Spleen (tissue), 11 donors: Measurements from ENCODE around the gene NUMBL. TPM values are rescaled to one million over a fixed set of nuclear protein-coding genes. Genes with fewer than 3 reads are reported as not detected.

Experiments
- DNase-seq: peaks from one replicate; pipeline ENCODE4 v3.0.0-alpha.2; 2020
- H3K27ac ChIP-seq, 8 donors: fragments of 200-600 bp; sonication (generic) in 7 of 8; 1 replicate in 4 of 8; 2 replicates in 4 of 8; pipeline versions ENCODE4 v1.5.0 to v1.8.0; 2016 to 2021; ENCODE audit warnings: inconsistent platforms in 4 of 8, mild to moderate bottlenecking in 4 of 8, moderate library complexity in 1 of 8
- H3K27me3 ChIP-seq, 7 donors: fragments of 200-600 bp; sonication (generic) in 6 of 7; replicated peaks in 1 of 7; 1 replicate in 4 of 7; 2 replicates in 3 of 7; pipeline versions ENCODE4 v1.5.0 to v1.8.0; 2016 to 2021; ENCODE audit warnings: inconsistent platforms in 3 of 7, mild to moderate bottlenecking in 1 of 7
- H3K36me3 ChIP-seq, 6 donors: fragments of 200-600 bp; sonication (generic) in 5 of 6; 1 replicate in 4 of 6; 2 replicates in 2 of 6; pipeline versions ENCODE4 v1.5.0 to v1.8.0; 2016 to 2021; ENCODE audit warnings: inconsistent platforms in 2 of 6
- H3K4me1 ChIP-seq, 6 donors: fragments of 200-600 bp; sonication (generic) in 5 of 6; 1 replicate in 3 of 6; 2 replicates in 3 of 6; pipeline versions ENCODE4 v1.5.0 to v1.8.0; 2016 to 2021; ENCODE audit warnings: inconsistent platforms in 3 of 6
- H3K4me3 ChIP-seq, 8 donors: fragments of 200-600 bp; sonication (generic) in 7 of 8; 1 replicate in 4 of 8; 2 replicates in 4 of 8; pipeline versions ENCODE4 v1.5.0 to v1.8.0; 2016 to 2021; ENCODE audit warnings: inconsistent platforms in 4 of 8, mild to moderate bottlenecking in 4 of 8, moderate library complexity in 2 of 8
- H3K9me3 ChIP-seq, 8 donors: fragments of 200-600 bp; sonication (generic) in 7 of 8; 1 replicate in 4 of 8; 2 replicates in 4 of 8; pipeline versions ENCODE4 v1.5.0 to v1.8.0; 2016 to 2021; ENCODE audit warnings: inconsistent platforms in 4 of 8
- CTCF ChIP-seq, 11 experiments: fragments of 200-600 bp in 7 of 11; fragments of 450-650 bp in 4 of 11; sonication (generic) in 4 of 11; IDR thresholded peaks in 8 of 11; conservative IDR thresholded peaks in 3 of 11; 1 replicate in 7 of 11; 2 replicates in 4 of 11; pipeline versions ENCODE4 v1.4.0 to v1.8.0; 2016 to 2021; ENCODE audit warnings: antibody characterized with exemption in 11 of 11, inconsistent platforms in 4 of 11, mild to moderate bottlenecking in 1 of 11
- POLR2A ChIP-seq, 3 donors: fragments of 450-650 bp; IDR thresholded peaks; one replicate each; pipeline ENCODE4 v1.5.1; 2017; ENCODE audit warnings: antibody characterized with exemption in 3 of 3, mild to moderate bottlenecking in 1 of 3
- POLR2AphosphoS5 ChIP-seq, 3 donors: sonication (generic); formaldehyde crosslinking; IDR thresholded peaks; one replicate each; pipeline ENCODE4 v1.5.1; 2017; ENCODE audit warnings: antibody characterized with exemption in 3 of 3
- WGBS, 5 donors: extraction: QIAGEN DNeasy Blood & Tissue Kit in 3 of 5; methylation state at CpG; one replicate each; pipeline versions ENCODE4 v1.1.5 to v1.1.7; 2013 to 2018; 5-methylcytosine and 5-hydroxymethylcytosine counted together
- intact Hi-C: fragments of 100-400 bp; cut with DNase I; formaldehyde crosslinking; loops from one replicate; pipeline ENCODE4 v1.15.0; 2023; ENCODE audit warnings: low total_unique reads
- polyA plus RNA-seq, 3 donors: library from polyadenylated mRNA; stranded (reverse); fragments of 200-250 nt; gene quantifications; one replicate each; pipeline ENCODE4 v1.2.1, GENCODE V29; 2013
- total RNA-seq, 7 donors: library from RNA; depleted of rRNA in 3 of 7; stranded (reverse); fragments of >200 nt in 3 of 7; fragmentation: NEBNext Ultra II Directional in 4 of 7; extraction: Animal tissue kit (Norgen Biotek cat#: 25700) in 4 of 7; gene quantifications; one replicate each; pipeline versions ENCODE4 v1.1.0 to v1.2.1, GENCODE V29; 2016 to 2021
- donor health status: healthy with polysubstance abuse.
- donor health status: DM: no; HTN: no; CAD: no; lungs with moderate emphysema.
- donor health status: DM: no; HTN: no; CAD: no.
- donor health status: Bipolar disorder and iron deficiency.
- donor health status: healthy.
- donor health status: DM: no; HTN: no; CAD: no.
- donor health status: DM: yes; HTN: yes; CAD: no.

NUMBL gene
- total and polyA plus RNA-seq, 10 donors = 3.2 to 27.4 (median 13.3) TPM

DNA sequence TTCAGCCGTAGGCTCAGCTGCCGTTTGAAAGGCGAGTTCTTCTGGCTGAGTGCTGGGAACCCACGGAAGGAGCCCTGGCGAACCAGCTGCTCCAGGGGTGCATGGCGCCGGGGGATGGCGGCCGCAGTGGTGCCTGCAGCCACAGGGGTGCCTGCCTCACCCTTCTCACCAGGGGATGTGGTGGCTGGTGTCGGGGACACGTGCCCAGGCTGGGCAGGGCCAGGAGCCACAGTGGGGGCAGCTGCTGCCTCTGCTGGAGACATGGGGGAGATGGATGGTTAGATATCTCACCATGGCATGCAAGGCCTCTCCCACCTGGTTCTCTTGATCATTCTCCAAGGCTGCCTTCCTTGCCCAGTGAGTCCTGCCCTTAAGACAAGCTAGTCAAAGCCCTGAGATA lies 17.1 kb downstream of the NUMBL start:
- no peak overlapping the region for H3K27ac ChIP-seq

GRCh38 chr19:40672573-40673299 lies 17.7 kb downstream of the NUMBL start:
- TF ChIP-seq POLR2AphosphoS5 (IDR thresholded peaks at IDR 0.05) (no peak), POLR2A (IDR thresholded peaks at IDR 0.05) (no peak), CTCF (IDR thresholded peaks at IDR 0.05 in 8 of 11, conservative IDR thresholded peaks at IDR 0.05 in 3 of 11) (no peak)
- intact Hi-C loops = no loop called here
- Histone ChIP-seq H3K9me3 (peaks cover 0 to 14% (median 9%) of the 10 kb centered on the region in 8 donors), H3K27me3 (no peaks in the 10 kb centered on the region), H3K4me1 (no peaks in the 10 kb centered on the region), H3K4me3 (no peak overlapping the region), H3K27ac (no peak overlapping the region), H3K36me3 (peaks cover 0 to 98% (median 52%) of the 10 kb centered on the region in 6 donors)
- no peak for DNase-seq
- WGBS, 5 donors = 92 to 94% (median 93%) methylated on average over 7 of the region's 7 CpGs

More for the DNA sequence above, 17.1 kb downstream of the NUMBL start:
- DNase-seq = peak; percentile 57
- Histone ChIP-seq H3K4me1 (no peaks in the 10 kb centered on the region), H3K4me3 (no peak overlapping the region), H3K9me3 (peaks cover 0 to 14% (median 9%) of the 10 kb centered on the region in 8 donors), H3K36me3 (peaks cover 0 to 98% (median 55%) of the 10 kb centered on the region in 6 donors), H3K27me3 (no peaks in the 10 kb centered on the region)
- intact Hi-C loops = no loop called here
- 88 to 97% (median 93%) methylated on average over 3 to 11 of the region's 11 CpGs for WGBS, 5 donors
- no peak for TF ChIP-seq CTCF (IDR thresholded peaks at IDR 0.05 in 8 of 11, conservative IDR thresholded peaks at IDR 0.05 in 3 of 11)
- TF ChIP-seq POLR2A (IDR thresholded peaks at IDR 0.05) = no peak
- TF ChIP-seq POLR2AphosphoS5 (IDR thresholded peaks at IDR 0.05) = peak in 1 of 3 donors; percentile 34

DNA sequence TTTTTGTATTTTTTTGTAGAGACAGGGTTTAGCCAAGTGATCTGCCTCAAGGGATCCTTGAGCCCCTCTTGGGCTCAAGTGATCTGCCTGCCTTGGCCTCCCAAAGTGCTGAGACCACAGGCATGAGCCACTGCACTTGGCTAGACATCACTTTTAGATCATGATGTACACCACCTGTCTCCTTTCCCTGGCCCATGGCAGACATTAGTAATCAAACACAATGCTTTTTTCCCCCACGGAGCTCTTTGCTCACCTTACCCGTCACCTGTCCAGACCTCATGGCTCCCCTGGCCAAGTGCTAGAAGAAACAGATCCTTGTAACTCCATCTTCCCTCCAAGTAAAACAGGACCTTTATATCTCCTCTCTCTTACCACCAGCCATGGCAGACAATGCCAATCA lies 18.4 kb downstream of the NUMBL start:
- H3K4me3 ChIP-seq = no peak overlapping the region
- intact Hi-C loops = no loop called here
- peak; percentile 15 for DNase-seq
- H3K4me1 ChIP-seq = no peaks in the 10 kb centered on the region
- TF ChIP-seq POLR2AphosphoS5 (IDR thresholded peaks at IDR 0.05) (no peak), POLR2A (IDR thresholded peaks at IDR 0.05) (no peak), CTCF (IDR thresholded peaks at IDR 0.05 in 8 of 11, conservative IDR thresholded peaks at IDR 0.05 in 3 of 11) (no peak)
- peaks cover 0 to 14% (median 9%) of the 10 kb centered on the region in 8 donors for H3K9me3 ChIP-seq
- WGBS, 5 donors = 85 to 98% (median 89%) methylated on average over 2 of the region's 2 CpGs
- peaks cover 0 to 98% (median 48%) of the 10 kb centered on the region in 6 donors for H3K36me3 ChIP-seq
- H3K27ac ChIP-seq = no peak overlapping the region
- no peaks in the 10 kb centered on the region for H3K27me3 ChIP-seq

GRCh38 chr19:40671404-40671803 lies 19.0 kb downstream of the NUMBL start:
- Histone ChIP-seq H3K4me3 (no peak overlapping the region), H3K27ac (no peak overlapping the region), H3K9me3 (peaks cover 0 to 14% (median 9%) of the 10 kb centered on the region in 8 donors), H3K4me1 (no peaks in the 10 kb centered on the region), H3K36me3 (peaks cover 0 to 96% (median 45%) of the 10 kb centered on the region in 6 donors), H3K27me3 (no peaks in the 10 kb centered on the region)
- intact Hi-C loops = no loop called here
- 85 to 95% (median 92%) methylated on average over 9 of the region's 9 CpGs for WGBS, 5 donors
- no peak for TF ChIP-seq CTCF (IDR thresholded peaks at IDR 0.05 in 8 of 11, conservative IDR thresholded peaks at IDR 0.05 in 3 of 11)
- TF ChIP-seq POLR2A (IDR thresholded peaks at IDR 0.05) = no peak
- TF ChIP-seq POLR2AphosphoS5 (IDR thresholded peaks at IDR 0.05) = no peak
- peak; percentile 22 for DNase-seq
